GM21447 (cell line): ENCODE results near the gene LYSMD2.

Experiments
- ATAC-seq: cut with Tn5 transposase; IDR thresholded peaks from one replicate; pipeline ENCODE4 v1.9.1; 2021; ENCODE audit not compliant: unreplicated experiment

The LYSMD2 gene

DNA sequence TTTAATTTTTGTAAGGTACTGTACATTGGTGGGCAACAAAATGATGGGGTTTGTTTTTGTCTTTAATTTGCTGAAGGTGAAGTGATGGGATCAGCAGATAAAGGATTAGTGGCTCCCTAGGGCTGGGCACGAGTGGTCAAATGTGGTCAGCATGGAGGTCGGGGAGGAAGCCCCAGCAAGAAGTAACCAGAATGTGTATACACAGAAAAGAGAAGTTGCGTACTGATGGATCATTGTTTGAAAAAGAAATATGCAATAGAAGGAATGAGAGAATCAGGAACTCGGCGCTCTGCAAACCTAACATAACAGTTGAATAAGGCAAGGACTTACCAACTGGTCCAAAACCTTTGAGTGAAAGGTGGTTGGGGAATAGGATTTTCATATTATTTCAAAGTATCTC lies 15.4 kb upstream of the LYSMD2 start:
- ATAC-seq: no peak

DNA sequence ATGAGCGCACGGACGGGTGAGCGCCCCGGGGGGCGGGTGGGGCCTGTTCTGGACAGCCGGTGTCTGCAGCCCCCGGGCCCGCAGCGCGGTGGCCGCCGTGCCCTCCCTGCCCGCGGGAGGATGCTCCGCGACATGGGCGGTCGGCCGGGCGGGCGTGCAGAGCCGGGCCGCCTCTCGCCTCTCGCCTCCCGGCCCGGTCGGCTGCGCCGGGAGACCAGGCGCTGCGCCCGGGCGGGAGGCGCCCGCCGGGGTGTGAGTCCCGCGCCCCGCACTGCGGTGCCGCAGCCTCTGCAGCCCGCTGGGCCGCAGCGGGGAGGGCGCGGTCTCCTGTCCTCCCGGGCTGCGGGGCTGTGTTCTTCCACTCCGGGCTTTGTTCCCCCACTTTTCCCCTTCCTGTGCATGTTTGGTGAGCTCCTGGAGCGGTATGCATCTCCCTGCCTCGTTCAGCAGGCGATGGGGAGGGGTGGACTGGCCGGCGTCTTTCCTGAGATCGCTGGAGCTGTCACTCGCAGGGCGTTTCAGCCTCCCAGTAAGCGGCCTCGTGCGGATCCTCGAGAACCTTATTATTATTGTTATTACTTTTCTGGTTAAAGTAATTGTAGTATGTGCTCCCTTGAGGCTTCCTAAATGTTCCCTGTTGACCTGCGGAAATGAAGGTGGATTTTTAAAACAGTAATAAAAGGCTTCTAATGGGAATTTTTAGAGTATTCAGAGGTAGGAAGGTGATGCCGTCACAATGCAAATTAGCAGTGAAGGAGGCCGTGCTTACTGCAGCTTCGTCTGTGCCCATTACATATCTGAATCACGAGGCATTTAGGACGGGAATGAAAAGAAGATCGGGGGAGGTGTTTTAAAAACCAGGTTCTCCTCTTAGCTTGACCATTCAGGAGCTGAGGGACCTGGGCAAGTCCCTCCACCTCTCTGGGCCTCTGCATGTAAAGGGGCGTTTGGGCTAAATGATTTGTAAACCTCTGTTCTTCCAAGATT lies 14.5 kb upstream of the LYSMD2 start:
- ATAC-seq: peak; percentile 37

DNA sequence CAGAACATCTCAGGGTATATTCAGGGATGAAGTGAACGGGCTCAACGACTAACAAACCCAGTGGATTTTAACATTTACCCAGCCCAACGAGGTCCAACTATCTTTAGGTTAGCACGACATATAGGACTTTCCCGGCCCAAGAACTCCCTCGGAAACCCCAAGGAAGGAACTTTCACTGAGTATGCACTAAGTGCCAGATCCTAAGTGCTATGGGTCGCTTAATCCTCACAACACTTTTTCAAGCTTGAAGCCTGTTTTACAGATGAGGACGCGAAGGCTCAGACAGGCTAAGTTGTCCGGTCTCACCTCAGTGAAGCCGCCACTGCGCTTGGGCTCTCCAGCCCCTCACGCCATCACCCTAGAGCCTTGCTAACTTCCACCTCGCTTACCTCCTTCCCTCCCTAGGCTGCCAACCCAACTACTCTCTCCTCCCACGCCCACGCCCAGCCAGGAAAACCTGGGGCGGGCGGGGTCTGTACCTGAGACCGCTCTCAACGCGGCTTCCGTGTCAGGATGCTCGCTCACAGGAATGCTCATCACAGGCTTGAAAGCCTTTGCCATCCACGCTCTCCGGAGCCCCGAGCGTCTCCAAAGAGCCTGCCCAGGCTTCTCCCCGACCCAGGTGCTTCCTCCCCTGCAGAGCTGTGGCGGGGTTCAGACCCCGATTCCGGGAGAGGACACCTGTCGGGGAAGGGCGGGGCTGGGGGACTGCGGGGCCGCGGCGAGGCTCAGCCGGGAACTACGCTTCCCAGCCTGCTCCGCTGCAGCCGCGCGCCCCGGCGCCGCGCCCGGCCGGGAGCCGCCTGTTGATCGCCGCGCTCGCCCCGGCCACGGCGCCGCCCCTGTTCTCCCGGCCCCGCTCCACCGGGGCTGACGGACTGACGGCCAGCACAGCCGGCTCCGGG lies 13.6 kb upstream of the LYSMD2 start, which contains the start of gene TMOD2:
TMOD2 (plus strand) TSS at position 806 of the 905 bp plus-strand sequence. CDS start 14,845 bp downstream, outside the sequence.
- peak; percentile 63 for ATAC-seq

DNA sequence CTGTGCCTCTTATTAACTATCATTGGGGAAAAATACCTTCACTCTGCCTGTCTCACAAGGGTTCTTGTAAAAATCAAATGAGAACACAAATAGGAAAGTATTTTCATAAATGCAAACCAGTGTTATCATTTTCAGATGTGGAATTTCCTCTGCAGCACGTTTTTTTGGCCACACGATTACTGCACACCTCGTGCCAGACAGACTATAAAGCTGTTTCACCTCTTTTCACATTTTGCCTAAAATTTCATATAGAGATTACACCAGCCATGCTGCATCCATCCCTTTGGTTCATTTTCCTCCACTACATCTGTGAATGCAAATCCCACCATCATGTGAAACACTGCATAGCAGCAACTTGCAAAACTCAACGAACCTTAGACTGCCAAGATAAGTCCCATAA lies 12.7 kb upstream of the LYSMD2 start:
- ATAC-seq: no peak

DNA sequence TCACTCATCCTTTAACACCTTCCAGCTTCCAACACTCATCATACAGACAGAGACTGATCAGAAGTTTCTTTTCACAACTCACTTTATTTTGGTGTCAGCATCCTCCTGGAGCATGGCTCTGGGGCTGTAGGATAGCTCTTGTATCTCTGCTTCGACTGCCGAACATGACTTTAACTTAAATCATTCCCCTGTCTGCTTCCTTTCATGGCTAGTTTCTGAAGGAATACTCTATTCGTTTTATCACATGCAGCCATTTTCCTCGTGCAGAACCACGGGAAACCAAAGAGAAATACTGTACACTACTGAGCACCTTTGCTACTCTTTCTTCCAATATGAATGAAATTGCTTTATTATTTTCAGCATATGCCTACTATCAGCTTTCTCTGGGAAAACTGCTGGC lies 11.9 kb upstream of the LYSMD2 start:
- ATAC-seq: no peak

DNA sequence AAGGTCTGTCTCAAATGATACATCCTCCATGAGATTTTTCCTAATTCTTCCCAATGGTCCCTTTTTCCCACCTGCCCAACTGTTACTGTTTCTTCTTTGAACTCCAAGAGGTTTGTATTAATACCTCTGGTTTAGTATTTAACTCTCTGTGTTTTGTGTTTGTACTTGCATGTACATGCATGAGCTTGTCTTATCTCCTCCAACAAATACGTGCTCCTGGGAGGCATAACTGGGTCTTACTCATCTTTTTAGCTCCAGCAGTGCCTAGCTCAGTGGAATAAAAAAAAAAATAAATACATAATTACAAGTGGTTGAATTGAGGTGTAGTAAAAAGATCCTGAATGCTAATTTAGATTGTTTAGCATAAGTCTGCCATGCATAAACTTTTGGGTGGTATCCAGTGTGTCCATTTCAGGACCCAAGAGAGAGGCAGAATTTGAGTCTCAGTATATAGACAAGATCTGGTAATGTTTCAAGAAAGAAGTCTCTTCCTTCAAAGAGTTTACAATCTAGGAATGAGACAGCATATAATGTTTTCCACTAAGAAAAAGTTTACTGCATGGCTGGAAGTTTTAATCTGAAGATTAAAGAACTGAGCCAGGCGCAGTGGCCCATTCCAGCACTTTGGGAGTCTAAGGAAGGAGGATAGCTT lies 1.7 kb upstream of the LYSMD2 start:
- no peak for ATAC-seq

DNA sequence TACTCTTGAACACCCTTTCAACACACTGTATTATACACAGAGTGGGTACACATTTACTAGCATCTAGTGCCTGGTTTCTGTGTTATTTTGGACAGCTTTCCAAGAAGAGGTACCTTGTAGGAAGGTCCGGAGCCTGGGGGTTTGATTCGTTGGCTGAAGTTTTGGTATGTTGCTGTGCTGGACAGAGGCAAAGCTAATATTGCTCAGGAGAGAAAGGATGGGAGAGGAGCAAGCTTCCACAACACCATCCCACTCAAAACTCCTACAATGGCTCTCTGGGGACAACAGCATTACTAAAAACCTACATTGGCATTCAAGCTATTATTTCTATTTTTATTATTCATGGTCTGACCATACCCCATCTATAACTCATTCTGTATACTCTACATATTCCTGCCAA lies 1.1 kb upstream of the LYSMD2 start:
- no peak for ATAC-seq

DNA sequence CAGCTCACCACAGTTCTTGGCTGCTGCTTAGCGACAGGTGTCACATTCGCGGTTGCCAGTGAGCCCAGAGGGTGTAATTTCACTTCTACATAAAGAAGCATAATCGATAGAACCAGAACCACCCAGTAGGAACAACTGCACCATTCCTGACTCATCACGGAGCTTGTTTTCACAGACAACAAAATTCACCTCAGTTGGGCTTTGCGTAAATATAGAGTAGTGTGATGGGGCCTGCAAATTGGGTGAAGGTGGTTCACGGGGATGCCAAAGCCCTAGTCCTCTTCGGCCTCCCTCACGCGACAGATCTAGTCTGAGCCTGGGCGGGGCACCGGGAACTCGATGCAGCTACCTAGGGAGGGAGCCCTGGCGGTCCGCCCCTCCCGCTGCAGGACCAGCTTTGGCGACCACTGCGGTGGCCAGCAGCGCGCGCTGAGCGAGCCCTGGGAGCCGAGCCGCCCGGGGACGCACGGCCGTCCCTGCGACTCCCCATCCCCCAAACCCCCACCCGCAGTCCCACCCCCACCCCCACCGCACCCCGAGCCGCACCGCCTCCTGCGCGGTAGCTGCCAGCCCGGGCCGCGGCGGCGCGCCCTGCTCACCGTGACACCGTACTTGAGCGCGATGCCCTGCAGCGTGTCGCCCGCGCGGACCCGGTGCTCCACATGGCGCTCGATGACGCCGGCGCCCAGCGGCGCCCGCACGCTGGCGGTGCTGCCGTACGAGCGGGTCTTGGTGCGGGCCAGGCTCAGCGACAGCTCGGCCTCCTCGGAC lies 519 bp downstream of the LYSMD2 start:
- ATAC-seq: peak; percentile 24

DNA sequence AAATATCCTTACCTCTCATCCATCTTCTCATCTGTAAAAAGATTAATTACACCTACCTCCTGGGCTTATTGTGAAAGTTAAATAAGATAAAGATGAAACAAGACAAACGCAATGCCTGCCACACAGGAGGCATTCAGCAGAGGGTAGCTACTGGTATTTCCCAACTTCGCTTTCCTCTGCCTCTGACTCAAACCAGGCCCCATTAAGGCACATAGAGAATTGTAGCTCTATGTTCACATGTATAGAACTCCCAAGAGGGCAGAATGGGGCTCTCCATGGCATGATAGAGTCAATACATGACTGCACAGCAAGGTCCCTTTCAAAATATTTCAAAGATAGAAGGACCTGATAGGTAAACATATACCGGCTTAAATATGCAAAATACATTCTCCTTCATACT lies 1.4 kb downstream of the LYSMD2 start:
- no peak for ATAC-seq

DNA sequence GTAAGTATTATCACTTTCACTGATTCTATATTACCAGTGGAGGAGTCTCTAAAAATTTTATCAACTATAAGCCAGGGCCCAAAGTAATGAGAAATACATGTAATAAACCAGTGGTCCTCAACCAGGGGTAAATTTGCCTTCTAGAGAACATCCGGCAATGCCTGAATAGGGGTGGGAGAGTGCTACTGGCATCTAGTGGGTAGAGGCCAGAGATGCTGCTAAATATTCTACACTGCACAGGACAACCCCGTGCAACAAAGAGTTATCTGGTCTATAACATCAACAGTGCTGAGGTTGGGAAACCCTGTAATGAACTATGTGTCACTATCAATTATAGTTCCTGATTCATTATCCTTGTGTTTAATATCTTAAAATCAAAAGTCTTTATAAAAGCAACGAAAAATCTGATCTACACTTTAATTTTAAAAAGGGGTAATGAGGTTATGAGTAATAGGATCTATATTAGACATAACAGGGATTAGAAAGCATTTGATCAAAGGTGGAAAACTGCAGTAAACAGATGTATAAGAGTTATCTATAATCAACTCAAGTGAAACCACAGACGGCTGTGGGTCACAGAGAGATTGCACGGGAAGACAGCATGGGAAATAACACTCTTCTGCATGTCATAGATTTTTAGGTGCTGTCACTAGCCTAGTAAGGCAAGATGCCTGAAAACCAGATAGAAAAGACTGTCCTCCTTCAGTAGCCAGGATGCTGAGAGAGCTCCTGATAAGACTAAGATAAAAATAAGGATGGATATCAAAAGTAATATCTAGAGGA lies 2.0 kb downstream of the LYSMD2 start:
- ATAC-seq: peak; percentile 12

DNA sequence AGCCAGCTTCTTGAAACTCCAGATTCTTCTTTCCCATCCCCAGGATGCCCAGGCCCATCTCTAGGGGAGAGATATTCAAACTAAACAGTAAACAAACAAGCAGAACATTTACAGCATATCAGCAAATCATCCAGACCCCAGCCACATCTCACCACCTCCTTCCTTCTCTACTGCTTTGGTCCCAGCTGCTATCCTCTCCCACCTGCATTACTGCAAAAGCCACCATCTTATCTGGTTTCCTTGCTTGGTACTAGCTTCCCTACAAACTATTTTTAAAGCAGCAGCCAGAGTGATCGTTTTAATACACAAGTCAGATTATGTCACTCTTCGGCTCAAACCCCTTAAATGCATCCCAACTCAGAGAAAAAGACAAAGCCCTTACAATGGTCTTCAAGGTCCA lies 4.8 kb downstream of the LYSMD2 start:
- no peak for ATAC-seq

DNA sequence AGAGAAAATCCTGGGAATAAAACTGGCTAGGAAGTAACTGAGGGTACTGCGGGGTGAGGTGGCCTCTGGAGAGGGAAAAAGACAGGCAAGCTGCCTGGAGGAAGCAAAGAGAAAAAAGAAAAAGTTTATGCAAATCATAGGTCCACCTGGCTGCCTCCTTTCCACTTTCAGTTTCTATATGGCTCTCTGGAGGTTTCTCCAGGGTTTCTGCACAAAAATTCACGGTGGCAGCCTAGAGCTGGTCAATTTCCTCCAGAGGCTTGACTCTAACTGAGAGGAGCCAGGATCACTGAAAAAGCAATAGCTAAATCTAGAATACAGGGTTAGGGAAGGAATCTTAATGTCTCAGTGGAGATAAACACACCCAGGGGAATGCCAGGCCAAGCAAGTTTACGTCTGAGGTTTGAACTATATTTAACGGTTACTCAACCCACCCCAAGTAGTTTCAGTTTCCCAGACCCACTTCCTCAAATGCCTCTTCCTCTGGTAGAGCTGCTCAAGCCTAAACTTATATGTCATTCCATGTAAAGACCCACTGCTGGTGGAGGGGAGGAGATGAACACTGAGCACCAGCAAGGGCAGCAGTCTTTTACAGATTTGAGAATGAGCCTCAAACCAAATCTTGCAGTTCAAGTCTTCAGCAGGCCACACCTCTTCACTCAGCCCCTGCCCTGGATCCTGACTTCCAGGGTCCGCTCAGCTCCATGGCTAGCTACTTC lies 5.7 kb downstream of the LYSMD2 start:
- ATAC-seq: peak; percentile 55

DNA sequence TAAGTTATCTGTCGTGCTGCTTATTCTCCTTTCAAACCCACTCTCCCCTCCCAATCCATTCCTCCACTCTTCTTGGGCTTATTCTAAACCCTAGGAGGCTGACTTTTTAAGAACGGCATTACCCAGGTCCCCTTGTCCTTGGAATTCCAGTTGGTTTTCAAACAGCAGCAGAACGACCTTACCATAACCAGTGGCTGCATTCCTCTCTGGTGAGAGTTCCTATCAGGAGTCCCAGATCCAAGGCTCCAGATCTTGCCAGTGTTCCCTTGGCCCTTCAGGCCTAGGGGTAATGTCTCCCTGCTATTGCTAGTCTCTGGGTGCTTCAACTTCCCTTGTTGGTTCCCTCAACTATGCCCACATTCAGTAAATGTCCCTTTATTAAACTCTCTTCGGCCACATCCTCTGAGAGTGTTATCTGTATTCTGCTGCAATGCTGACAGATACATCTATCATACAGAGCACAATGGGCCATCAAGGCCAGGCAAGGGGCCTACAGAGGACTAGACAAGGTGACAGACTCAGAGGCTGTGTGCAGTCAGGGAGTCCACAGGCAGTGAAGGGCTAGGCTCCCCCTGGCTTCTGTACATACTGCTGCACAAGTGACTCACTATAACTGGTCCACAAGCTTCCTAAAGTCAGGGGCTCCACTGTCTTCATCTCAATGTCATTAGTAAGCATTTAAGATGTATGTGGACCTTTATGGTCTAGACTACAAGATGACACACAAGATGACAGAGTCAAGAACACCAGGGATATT lies 10.1 kb downstream of the LYSMD2 start:
- no peak for ATAC-seq

DNA sequence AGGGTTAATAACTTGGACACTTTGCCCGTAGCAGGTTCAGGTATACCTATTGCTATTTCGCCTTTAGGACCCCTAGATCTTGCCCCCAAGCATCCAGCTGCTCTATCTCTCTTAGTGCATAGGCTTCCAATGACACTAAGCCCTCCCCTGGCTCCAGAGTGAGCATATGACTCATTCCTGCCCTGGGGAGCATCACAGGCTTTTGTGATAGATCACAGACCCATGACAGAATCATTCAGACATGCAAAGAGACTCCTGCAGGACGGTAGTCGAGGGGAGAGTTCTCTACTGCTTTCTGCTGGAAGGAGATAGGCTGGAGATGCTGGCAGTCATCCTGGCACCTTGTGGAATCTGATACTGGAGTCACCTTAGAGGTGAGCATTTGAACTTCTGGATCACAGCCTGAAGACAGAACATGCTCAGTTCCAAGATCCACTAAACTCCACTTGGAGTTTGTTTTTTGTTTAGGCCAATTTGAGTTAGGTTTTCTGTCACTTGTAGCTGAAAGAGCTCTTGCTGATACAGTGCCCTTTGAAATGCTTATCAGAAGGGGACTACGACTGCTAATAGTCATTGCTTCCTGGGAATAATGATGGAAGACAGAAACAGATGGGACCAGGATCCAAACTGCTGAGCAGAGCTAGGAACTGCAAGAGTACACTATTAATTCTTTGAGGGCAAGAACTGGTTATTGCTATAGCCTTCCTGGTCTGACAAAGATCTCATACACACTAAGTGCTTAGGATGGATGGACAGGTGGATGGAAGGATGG lies 11.0 kb downstream of the LYSMD2 start:
- ATAC-seq: peak; percentile 83

DNA sequence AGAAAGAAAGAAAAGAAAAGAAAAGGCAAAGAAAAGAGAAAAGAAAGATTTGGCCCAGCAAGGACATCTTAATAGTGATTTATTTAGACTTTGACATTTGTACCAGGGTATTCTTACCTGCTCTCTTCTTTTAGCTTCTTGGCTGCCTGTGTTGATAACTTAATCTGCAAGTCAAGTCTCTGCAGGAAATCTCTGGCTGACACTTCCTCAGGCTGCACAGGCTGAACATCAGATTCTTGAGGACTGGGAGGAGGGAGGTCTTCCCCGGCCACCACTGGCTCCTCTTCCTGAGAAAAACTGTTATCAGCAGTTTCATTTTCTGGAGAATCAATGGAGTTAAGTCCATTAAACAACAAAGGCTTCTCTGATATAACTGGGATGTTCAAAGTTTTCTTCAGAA lies 12.8 kb downstream of the LYSMD2 start:
- no peak for ATAC-seq

DNA sequence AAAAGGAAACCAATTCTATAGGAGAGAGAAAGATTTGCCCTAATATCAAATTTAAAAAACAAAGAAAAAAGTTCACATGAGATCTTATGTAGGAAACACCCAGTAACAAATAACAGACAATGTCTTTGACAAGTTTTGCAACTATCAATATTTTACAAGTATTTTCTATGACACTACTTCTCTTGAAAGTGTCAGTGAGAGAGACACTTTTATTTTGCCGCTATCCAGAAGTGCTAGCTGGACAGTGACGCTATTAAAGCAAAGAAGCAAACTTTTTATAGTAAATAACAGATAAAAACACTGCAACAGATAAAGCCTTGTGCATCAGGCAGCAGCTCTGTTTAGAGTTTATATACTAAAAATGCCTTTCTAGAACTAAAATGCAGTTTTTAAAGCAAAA lies 13.3 kb downstream of the LYSMD2 start:
- ATAC-seq: no peak

DNA sequence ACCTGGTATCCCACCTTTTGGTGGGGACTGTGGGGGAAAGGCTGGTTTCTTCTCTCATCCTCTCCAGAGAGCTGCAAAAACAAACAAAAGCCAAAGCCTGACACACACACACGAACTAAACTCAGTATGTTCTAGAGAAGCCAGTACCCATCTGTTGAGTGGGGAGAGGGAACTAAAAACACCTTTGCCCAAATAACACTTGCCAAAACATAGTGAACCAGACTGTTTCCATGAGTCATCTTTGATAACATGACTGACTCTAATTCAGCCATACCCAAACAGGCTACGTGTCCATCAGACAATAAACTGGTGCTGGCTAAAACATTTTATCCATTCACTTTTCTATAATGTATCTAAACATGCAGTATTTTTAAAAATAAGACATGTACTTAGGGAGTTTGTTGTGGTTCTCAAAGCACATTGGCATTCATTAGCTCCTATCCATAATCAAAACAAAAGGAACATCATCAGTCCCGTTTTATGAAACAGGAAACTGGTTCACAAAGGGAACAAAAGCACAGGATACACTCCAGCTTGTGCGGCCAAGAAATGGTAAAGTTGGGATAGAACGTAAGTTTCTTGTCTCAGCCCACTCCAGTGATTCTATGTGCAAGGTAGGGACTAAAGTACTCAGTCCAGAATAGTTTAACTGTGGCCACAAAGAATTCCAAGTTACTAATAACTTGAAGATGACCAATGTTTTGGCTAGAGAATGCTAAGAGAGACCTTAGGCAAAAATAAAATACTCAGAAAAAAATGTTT lies 16.1 kb downstream of the LYSMD2 start:
- ATAC-seq: no peak
